Gastroesophageal sphincter (tissue), 3 donors: ENCODE data around the gene L2HGDH.

ENCODE experiments used
- CTCF ChIP-seq, 4 experiments: fragments of 200-600 bp in 2 of 4; fragments of 450-650 bp in 2 of 4; sonication (generic) in 1 of 4; IDR thresholded peaks; one replicate each; pipeline ENCODE4 v1.5.1; 2017 to 2019; ENCODE audit warnings: antibody characterized with exemption in 4 of 4, mild to moderate bottlenecking in 2 of 4, moderate library complexity in 2 of 4
- EP300 ChIP-seq: sonication (generic); formaldehyde crosslinking; IDR thresholded peaks from one replicate; pipeline ENCODE4 v1.6.1; 2017; ENCODE audit warnings: antibody characterized with exemption, mild to moderate bottlenecking
- POLR2A ChIP-seq, 2 donors: fragments of 450-650 bp; IDR thresholded peaks; one replicate each; pipeline ENCODE4 v1.6.1; 2017; ENCODE audit warnings: antibody characterized with exemption in 2 of 2, mild to moderate bottlenecking in 2 of 2, moderate library complexity in 1 of 2
- POLR2AphosphoS5 ChIP-seq: sonication (generic); formaldehyde crosslinking; IDR thresholded peaks from one replicate; pipeline ENCODE4 v1.6.1; 2017; ENCODE audit warnings: antibody characterized with exemption

- TF ChIP-seq POLR2A (IDR thresholded peaks at IDR 0.05) (no peak), CTCF (IDR thresholded peaks at IDR 0.05) (no peak), EP300 (no peak), POLR2AphosphoS5 (no peak)
Observed at GRCh38 chr14:50340963-50341362, 28.9 kb upstream of the L2HGDH start.
